HG03060 (cell line): ENCODE data around the gene PATL1.
"Not testable (repeated sequence)": the region's sequence is repeated elsewhere in the genome, so short reads cannot be mapped to it uniquely, and the experiment has no call there.

Source experiments
- ATAC-seq: cut with Tn5 transposase; IDR thresholded peaks from one replicate; pipeline ENCODE4 v1.9.1; 2021; ENCODE audit warnings: low read depth, moderate number of reproducible peaks; ENCODE audit not compliant: unreplicated experiment

Gene PATL1

DNA sequence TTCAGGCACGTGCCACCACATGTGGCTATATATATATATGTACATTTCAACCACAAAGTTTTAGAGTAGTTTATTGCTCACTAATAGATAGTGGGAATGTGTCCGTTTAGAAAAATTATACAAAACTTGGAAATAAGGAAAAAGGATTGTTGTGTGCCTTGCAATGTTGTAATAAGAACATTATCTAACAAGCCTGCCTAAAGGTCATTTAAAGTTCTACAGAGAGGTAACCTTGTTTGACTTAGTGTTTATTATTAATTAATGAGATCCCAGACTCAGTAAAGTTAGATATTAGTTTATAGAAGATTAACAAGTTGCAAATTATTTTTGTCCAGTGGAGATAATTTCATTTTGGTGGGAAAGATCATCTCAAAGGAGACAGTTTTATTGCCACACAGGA, 5.5 kb upstream of the PATL1 start:
- no peak for ATAC-seq

DNA sequence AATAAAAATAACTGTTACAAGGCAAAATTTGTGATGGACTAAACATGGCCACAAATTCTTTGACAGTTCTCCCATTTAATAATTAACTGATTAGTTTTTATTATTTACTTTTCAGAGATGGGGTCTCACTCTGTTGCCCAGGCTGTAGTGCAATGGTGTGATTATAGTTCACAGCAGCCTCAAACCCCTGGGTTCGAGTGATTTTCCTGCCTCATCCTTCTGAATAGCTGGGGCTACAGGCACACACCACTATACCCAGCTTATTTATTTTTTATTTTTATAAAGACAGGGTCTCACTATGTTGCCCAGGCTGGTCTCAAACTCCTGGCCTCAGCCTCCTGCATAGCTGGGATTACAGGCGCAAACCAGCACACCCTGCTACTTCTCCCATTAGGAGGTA, 4.5 kb upstream of the PATL1 start:
- ATAC-seq = no peak

DNA sequence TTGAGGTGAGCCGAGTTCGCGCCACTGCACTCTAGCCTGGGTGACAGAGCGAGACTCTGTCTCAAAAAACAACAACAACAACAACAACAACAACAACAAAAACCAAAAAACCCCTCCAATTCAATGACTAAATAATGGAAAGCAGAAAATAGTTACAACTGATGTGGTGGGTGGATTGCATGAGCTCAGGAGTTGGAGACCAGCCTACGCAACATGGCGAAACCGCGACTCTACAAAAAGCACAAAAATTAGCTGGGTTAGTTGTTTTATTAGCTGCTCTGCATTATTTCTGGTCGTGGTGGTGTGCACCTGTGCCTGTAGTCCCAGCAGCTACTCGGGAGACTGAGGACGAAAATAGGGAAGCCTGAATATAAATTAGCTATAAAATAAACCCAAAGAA, 2.6 kb upstream of the PATL1 start:
- ATAC-seq = no peak

DNA sequence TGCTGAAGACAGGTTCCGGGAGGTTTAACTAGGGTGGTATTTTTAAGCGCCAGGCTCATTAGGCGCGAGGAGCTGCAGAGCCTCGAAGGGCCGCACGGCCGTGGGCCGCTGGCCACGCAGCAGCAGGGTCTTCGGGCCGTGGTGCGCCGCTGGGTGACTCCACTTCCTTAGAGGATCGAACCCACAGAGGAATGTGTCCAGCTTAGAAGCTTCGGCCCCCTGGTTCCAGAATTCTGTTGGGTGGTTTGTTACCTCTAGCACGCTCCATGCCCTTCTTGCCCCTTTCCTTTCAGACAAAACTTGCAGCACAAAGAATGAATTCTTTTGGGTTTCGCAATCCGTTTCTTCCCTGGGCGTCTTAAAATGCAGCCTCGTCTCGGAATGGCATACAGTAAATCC, 773 bp upstream of the PATL1 start:
- ATAC-seq = no peak

DNA sequence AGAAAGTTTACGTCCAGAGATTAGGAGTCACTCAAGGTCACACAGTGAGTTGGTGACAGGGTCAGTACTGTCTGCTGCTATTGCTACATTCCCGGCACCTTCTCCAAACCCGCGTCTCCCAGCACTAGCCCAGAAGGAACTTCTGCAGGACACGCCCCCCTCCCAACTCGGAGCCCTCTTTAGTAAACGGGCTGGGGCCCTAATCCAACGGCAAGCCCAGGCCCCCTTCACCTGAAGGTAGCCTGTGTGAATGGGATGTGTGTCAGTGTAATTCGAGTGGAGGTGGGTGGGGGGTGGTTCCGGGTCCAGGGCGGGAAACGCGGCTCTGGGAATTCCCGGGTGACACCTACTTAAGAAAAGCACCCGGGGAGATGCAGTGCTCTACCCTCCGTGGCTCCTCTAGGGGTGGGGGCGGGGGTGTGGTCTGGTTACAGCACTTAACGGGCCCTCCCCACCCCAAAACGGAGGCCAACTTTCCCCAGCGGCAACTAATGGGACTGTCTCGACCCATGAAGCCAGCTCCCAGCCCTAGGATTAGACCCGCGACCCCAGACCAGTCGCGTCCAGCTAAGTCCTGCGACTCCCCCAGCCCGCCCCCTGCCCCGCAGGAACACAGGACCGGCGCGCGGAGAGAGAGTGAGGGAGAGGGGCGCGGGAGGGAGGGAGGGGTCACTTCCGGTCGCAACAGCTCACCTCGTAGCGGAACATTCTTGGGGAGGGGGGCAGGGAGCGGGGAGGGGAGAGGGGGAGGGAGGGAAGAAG, 468 bp downstream of the PATL1 start:
- ATAC-seq = no peak

DNA sequence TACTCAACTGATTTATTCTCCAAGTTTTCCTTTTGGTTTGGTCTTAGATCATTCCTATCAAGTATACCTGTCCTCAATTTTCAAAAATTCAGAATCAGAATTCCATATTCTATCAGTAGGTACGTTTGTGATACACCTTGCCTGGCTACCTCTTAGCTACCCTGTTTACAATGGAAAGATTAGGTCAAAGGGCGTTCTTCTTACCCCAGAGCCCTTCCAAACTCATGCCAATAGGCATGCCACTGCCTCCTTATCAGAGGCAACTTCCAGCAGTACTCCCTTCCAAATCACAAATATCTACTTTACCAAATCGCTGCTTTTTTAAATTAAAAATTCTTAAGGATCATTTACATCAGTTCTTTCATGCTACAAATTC, 1.0 kb downstream of the PATL1 start:
- ATAC-seq = no peak

DNA sequence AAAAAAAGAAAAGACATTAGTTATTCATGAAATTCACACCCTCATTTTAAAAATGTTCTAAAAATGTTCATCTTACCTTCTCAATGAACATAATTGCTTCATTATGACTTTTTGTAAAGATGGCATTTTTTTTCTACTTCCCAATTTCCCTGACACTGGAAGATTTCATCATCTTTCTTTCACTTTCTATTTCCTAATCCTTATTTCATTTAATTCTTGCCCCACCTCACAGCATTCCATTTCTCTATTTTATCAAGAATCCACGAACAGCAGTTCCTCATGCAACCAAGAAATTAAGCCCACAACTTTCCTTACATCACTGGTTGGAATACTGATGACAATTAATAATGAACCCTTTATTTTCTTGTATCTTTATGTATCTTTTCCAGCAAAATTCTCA, 1.9 kb downstream of the PATL1 start:
- no peak for ATAC-seq

DNA sequence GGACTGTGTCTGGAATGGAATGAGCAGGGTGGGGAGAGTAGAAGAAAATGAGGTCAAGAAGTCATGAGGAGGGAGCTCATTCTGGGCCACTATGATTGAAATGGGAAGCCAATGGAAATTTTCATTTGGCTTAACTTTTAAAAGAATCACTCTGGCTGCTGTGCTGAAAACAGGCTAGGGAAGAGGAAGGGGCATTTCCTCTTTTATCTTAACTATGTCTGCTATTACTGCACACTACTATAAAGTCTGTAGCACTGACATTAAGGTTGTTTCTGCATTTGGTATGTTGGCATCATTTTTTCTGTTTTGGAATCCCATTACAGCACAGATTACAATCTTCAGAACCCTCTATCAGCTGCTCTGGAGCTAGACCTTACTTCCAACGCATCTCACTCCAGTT, 8.2 kb downstream of the PATL1 start:
- ATAC-seq = no peak

DNA sequence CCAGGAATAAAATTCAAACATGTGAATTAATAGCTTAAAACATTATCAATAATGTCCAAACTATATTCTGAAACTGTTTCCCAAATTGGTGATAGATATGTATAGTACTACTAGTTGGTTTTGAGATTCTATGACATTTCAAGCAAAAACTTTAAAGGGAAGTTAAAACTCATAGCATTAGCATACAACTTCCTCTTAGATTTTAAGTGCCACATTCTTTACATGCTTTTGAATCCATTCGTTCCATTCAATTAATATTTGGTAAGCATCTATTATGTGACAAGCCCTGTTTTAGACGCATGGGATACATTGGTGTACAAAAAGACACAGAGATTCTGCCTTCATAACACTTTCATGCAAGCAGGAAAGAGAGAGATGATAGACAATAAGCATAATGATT, 8.9 kb downstream of the PATL1 start:
- ATAC-seq = no peak

DNA sequence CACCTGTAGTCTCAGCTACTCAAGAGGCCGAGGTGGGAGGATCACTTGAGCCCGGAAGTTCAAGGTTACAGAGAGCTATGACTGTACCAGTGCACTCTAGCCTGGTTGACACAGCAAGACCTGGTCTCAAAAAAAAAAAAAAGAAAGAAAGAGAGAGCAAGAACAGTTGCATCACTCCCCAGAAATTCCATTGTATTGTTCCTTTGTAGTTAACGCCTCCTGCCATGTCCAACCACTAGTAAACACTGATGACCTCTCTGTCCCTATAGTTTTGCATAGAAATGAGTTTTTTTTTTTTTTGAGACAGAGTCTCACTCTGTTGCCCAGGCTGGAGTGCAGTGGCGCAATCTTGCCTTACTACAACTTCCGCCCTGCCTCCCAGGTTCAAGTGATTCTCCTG, 10.8 kb downstream of the PATL1 start:
- ATAC-seq = no peak

DNA sequence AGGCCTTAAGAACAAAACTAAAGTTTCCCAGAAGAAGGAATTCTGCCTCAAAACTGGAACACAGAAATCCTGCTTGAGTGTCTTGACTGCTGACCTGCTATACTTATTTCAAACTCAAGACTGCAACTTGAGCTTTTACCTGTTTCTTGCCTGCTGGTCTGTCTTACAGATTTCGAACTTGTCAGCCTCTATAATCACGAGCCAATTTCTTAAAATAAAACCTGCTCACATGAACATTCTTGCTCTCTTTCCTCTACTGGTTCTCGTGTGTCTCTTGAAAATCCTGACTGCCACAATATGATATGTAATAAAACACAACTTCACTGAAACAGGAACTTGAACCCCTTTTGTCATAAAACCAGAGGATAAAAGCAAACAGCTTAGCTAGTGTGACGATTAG, 13.9 kb downstream of the PATL1 start:
- no peak for ATAC-seq

DNA sequence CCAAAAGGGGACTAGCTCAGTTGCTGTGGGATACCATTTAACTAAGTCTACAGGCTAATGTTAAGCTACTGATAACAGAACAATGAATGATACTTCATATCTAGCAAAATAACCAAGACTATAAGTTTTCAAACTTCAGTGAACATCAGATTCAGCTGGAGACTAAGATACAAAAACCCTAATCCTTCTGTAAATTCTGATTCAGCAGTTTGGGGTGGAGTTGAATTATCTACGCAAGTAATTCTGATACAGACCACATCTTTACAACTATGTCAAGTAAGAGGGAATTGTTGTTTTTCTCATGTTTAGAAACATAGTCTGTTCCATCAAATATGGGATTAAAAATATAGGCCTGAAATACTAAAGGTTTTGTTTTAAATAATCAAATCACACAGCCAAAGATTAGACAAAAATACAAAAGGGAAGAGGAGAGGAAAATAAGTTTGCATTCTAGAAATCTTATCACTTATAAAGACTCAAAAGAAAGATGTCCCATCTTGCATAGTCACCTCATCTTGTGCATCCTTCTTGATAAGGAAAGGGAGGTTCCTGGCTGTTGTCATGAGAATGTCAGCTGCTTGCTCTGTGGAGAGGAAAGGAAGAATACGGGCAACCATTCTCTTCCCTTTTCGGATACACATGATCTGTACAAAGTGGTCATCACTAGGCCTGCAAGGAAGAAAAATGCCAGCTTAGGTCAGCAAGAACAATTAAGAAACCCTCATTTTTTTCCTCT, 21.4 kb downstream of the PATL1 start:
- ATAC-seq = no peak

DNA sequence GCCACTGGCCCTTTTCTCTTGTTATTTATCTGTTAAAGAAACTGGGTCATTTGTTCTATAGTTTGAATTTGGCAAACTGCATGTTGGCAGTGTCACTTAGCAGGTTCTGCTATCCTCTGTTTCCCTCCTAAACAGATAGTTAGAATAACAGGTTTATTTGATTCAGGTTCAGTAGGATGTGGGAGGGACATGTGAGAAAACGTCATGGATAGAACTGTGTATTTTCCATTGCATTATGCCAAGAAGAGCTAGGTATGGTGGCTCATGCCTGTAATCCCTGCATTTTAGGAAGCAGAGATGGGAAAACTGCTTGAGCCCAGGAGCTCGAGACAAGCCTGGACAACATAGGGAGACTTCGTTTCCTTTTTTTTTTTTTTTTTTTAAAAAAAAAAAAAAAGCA, 24.3 kb downstream of the PATL1 start:
- no peak for ATAC-seq

DNA sequence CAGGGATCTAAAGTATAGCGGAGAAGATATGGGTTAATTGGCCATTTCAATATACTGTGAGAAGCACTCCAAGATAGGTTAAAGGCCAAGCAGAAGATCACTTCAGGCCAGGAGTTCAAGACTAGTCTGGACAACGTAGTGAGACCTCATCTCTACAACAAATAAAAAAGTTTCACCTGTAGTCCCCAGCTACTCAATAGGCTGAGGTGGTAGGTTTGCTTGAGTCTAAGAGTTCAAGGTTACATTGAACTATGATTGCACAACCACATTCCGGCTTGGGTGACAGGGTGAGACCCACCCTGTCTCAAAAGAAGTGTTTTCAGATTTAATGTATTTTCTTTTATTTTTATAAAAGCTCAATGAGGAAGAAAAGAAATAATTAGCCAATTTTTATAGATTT, 25.4 kb downstream of the PATL1 start:
- no peak for ATAC-seq

DNA sequence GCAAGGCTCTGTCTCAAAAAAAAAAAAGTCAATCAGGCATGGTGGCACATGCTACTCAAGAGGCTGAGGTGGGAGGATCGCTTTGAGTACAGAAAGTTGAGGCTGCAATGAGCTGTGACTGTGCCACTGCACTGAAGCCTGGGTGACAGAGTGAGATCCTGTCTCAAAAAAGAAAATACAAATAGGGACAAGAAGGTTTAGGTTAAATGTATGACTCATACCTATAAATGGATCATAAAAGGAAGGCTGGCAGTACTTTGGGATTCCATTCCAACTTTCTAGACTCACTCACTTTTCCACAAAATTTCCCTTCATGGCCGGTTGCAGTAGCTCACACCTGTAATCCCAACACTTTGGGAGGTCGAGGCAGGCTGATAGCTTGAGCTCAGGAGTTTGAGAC, 27.7 kb downstream of the PATL1 start:
- no peak for ATAC-seq

DNA sequence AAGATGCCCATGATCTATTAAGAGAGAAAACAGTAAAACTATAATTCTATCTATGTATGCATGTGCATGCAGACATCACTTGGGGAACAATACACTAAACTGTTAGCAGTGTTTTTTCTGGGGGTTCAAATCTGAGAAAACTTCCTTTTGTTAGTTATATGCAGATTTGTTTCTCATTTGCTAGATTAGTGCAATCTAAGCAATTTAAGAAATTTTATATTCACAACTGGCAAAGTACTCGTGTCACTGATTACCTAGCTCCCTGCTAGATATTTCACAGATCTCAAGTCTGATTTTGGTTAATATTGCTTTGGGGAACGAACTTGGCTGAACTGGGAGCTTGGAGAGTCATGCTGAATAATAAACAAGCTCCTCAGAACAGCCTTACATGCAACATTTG, 38.3 kb downstream of the PATL1 start:
- no peak for ATAC-seq

DNA sequence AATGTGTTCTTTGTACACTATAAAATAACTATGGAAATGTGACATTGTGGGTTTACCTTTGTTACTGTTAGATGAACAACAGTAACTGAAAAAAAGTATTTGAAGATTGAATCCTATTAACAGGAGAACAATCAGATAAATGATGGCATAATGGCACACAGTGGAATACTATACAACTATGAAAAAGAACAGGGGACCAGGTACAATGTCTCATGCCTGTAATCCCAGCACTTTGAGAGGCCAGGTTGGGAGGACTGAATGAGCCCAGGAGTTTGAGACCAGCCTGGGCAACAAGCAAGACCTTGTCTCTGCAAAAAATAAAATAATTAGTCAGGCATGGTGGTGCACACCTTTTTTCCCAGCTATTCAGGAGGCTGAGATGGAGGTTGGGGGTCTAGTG, 38.8 kb downstream of the PATL1 start:
- no peak for ATAC-seq

DNA sequence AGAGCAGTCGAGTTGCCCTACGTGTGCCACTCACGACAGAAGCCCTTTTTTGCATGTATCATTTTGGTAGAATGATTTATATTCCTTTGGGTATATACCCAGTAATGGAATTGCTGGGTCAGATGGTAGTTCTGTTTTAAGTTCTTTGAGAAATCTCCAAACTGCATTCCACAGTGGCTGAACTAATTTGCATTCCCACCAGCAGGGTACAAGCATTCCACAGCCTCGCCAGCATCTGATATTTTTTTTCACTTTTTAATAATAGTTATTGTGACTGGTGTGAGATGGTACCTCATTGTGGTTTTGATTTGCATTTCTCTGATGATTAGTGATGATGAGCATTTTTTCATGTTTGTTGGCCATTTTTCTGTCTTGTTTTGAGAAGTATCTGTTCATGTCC, 41.9 kb downstream of the PATL1 start:
- not testable (repeated sequence) for ATAC-seq

DNA sequence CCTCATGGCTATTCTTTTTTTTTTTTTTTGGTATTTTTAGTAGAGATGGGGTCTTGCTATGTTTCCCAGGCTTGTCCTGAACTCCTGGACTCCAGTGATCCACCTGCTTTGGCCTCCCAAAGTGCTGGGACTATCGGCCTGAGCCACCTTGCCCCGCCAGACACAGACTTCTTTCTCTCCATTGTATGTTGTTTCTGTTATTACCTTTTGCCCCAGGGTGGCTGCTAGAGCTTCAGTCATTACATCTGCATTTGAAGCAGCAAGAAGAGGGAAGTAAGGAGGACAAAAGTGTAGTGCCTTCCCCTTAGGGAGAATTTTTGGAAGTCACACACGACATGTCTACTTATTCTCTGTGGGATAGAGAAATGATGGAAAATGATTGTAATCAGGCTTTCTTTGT, 43.1 kb downstream of the PATL1 start:
- ATAC-seq = no peak

DNA sequence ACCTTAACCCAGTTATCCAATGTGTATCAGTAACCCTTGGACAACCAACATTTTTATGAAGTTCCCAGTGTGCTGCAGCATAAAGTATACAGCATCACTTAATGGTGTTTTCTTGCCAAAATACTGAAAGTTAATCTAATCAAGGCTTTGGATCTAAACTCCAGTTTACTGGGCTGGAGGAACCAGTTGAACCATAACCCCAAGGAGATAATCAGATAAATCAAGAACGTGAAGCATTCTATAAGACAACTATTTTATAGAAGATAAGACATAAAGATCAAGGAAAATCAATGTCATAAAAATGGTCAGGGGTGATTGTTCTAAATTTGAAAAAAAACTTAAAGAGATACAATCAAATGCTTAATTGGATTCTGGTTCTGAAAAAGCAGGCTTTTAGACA, 51.0 kb downstream of the PATL1 start:
- ATAC-seq = no peak

DNA sequence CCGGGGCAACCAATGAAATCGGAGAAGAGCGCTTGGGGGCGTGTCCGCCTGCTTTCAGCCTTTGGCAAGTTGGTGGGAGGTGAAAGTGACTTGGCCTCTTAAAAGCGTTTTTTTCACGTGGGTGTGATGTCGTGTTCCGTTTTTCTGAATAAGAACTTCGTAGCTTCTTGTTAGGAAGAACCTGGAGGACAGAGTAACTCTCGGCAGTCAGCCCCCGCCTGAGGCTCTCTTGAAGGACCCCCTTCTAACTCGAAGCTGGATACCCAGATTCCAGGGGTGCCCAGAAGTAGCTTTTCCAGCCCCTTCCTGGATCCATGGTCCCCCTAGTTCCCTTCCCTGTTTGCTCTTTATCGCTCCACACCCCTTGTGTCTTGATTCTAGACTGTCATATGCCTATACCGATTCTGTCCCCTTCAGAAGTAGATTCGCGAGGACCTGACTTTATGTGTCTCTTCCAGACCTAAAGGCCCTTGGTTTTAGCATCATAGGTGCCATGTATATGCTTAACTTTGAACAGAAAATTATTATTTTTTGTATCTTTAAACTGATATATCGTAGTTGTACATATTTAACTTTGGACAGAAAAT, 52.3 kb downstream of the PATL1 start:
- ATAC-seq = no peak
